Left kidney (tissue), 2 donors: ENCODE data around the gene LRRC75A. TPM values are rescaled to one million over a fixed set of nuclear protein-coding genes. Genes with fewer than 3 reads are reported as not detected.

Experiments used
- DNase-seq: peaks from one replicate; pipeline ENCODE4 v3.0.0-alpha.2; 2013
- polyA plus RNA-seq: library from polyadenylated mRNA; unstranded; fragments of 120-200 nt; gene quantifications from one replicate; pipeline ENCODE4 v1.2.1, GENCODE V29; 2013; ENCODE audit not compliant: insufficient read length

The LRRC75A gene
- polyA plus RNA-seq, 1 donor: 3.9 TPM

- DNase-seq: no peak
Measured at GRCh38 chr17:16435925-16436886, 55.8 kb downstream of the LRRC75A start.

GRCh38 chr17:16434662-16435061 is 57.3 kb downstream of the LRRC75A start:
- no peak for DNase-seq

GRCh38 chr17:16433514-16433913 is 58.5 kb downstream of the LRRC75A start:
- no peak for DNase-seq

GRCh38 chr17:16432017-16432416 is 60.0 kb downstream of the LRRC75A start:
- DNase-seq: no peak

- no peak for DNase-seq
Measured at GRCh38 chr17:16430650-16431049, 61.3 kb downstream of the LRRC75A start.

- no peak for DNase-seq
Measured at GRCh38 chr17:16429083-16429482, 62.9 kb downstream of the LRRC75A start.

- DNase-seq: no peak
Measured at GRCh38 chr17:16428098-16428882, 63.7 kb downstream of the LRRC75A start.

- DNase-seq: no peak
Measured at GRCh38 chr17:16427020-16427419, 65.0 kb downstream of the LRRC75A start.

- no peak for DNase-seq
Measured at GRCh38 chr17:16425698-16426659, 66.0 kb downstream of the LRRC75A start.

GRCh38 chr17:16425202-16425601 is 66.8 kb downstream of the LRRC75A start:
- DNase-seq: no peak

- DNase-seq: no peak
Measured at GRCh38 chr17:16423226-16423872, 68.6 kb downstream of the LRRC75A start.

GRCh38 chr17:16422416-16422815 is 69.6 kb downstream of the LRRC75A start:
- DNase-seq: no peak

GRCh38 chr17:16419929-16420271 is 72.1 kb downstream of the LRRC75A start:
- DNase-seq: no peak

GRCh38 chr17:16419074-16419928 is 72.7 kb downstream of the LRRC75A start:
- DNase-seq: no peak

- DNase-seq: no peak
Measured at GRCh38 chr17:16418685-16419068, 73.3 kb downstream of the LRRC75A start.

GRCh38 chr17:16417896-16418684 is 73.9 kb downstream of the LRRC75A start:
- DNase-seq: no peak

GRCh38 chr17:16417399-16417798 is 74.6 kb downstream of the LRRC75A start:
- DNase-seq: no peak

- no peak for DNase-seq
Measured at GRCh38 chr17:16415031-16415924, 76.7 kb downstream of the LRRC75A start, which contains the start of gene TRPV2. Gene TRPV2 (plus strand): TSS chr17:16415571. CDS start chr17:16417669, 2,098 bp downstream.
